Suprapubic skin (tissue), 3 donors: ENCODE data around the gene TSNAX.

Experiments
- EP300 ChIP-seq: sonication (generic); formaldehyde crosslinking; IDR thresholded peaks from one replicate; pipeline ENCODE4 v1.6.1; 2017; ENCODE audit warnings: antibody characterized with exemption
- TF ChIP-seq, protein P1 (sequence below), 2 donors: fragments of 200-600 bp in 1 of 2; fragments of 450-650 bp in 1 of 2; sonication (generic) in 1 of 2; IDR thresholded peaks; one replicate each; pipeline ENCODE4 v1.5.1; 2016 to 2019; ENCODE audit warnings: antibody characterized with exemption in 2 of 2, mild to moderate bottlenecking in 1 of 2, moderate library complexity in 1 of 2

DNA sequence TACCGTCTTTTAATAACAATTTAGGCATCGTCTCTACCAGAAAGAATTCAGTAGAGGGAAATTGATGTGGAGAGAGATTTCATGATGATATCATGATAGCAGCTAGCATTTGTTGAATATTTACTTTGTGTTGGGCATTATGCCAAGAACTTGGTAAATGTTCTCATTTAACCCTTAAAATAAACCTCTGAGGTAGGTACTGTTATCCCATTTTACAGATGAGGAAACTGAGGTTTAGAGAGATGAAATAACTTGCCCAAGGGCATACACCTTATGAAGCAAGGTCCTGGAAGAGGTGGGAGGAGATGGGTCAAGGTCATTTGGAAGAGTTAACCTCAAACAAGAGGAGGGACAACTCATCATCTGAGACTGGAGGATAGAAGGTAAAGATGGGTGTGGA is 34.8 kb downstream of the TSNAX start:
- no peak for TF ChIP-seq EP300
- TF ChIP-seq, protein P1, sequence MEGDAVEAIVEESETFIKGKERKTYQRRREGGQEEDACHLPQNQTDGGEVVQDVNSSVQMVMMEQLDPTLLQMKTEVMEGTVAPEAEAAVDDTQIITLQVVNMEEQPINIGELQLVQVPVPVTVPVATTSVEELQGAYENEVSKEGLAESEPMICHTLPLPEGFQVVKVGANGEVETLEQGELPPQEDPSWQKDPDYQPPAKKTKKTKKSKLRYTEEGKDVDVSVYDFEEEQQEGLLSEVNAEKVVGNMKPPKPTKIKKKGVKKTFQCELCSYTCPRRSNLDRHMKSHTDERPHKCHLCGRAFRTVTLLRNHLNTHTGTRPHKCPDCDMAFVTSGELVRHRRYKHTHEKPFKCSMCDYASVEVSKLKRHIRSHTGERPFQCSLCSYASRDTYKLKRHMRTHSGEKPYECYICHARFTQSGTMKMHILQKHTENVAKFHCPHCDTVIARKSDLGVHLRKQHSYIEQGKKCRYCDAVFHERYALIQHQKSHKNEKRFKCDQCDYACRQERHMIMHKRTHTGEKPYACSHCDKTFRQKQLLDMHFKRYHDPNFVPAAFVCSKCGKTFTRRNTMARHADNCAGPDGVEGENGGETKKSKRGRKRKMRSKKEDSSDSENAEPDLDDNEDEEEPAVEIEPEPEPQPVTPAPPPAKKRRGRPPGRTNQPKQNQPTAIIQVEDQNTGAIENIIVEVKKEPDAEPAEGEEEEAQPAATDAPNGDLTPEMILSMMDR (IDR thresholded peaks at IDR 0.05), result no peak
